GM12878 (cell line): Measurements from ENCODE around the gene SCYGR2.

Source experiments
- CHD2 ChIP-seq: IDR thresholded peaks from 2 replicates; pipeline ENCODE4 v1.6.1; 2011; ENCODE audit warnings: low read depth, low read length, improper control_type of control experiment, borderline replicate concordance
- CTCF ChIP-seq, 3 experiments: IDR thresholded peaks in 2 of 3; conservative IDR thresholded peaks in 1 of 3; 2 replicates each; pipeline ENCODE4 v1.5.1; 2011; ENCODE audit warnings: low read depth in 3 of 3, low read length in 3 of 3, mild to moderate bottlenecking in 3 of 3, control low read depth in 2 of 3, moderate library complexity in 2 of 3, inconsistent platforms in 1 of 3, mixed read lengths in 1 of 3; ENCODE audit not compliant: control insufficient read depth in 2 of 3, insufficient read depth in 1 of 3; ENCODE audit errors: extremely low read depth in 1 of 3
- E2F4 ChIP-seq: IDR thresholded peaks from 2 replicates; pipeline ENCODE4 v1.6.1; 2012; ENCODE audit warnings: low read depth, low read length, improper control_type of control experiment
- ELK1 ChIP-seq: IDR thresholded peaks from 2 replicates; pipeline ENCODE4 v1.6.1; 2012; ENCODE audit warnings: low read depth, low read length, improper control_type of control experiment
- IKZF1 ChIP-seq: fragments of 450-650 bp; conservative IDR thresholded peaks from 2 replicates; pipeline ENCODE4 v1.6.1; 2017; ENCODE audit warnings: antibody characterized with exemption, mild to moderate bottlenecking
- NRF1 ChIP-seq: conservative IDR thresholded peaks from 2 replicates; pipeline ENCODE4 v1.6.1; 2011; ENCODE audit warnings: mild to moderate bottlenecking, low read depth, low read length, improper control_type of control experiment
- SMC3 ChIP-seq: IDR thresholded peaks from 2 replicates; pipeline ENCODE4 v1.6.1; 2011; ENCODE audit warnings: low read length, improper control_type of control experiment, borderline replicate concordance

GRCh38 chr2:227597998-227598397 is 695 bp upstream of the SCYGR2 start:
- TF ChIP-seq ELK1 (no peak), SMC3 (no peak), CTCF (IDR thresholded peaks at IDR 0.05 in 2 of 3, conservative IDR thresholded peaks at IDR 0.05 in 1 of 3; ENCODE audit: control insufficient read depth in 2 of 3, extremely low read depth in 1 of 3, insufficient read depth in 1 of 3, low read depth in 3 of 3, low read length in 3 of 3) (no peak), NRF1 (no peak), CHD2 (no peak), E2F4 (no peak), IKZF1 (no peak)
